NCI-H1436 treated with DMSO at 0.1 percent for 48 hours (cell line): ENCODE measurements around the gene EYA4.
A peak's percentile ranks its signal among the peaks of the same experiment; 100 is the strongest.
"Not testable (repeated sequence)": the region's sequence is repeated elsewhere in the genome, so short reads cannot be mapped to it uniquely, and the experiment has no call there.

ENCODE experiments used
- DNase-seq: peaks from one replicate; lab custom pipeline; 2025; lab: John Stamatoyannopoulos, UW

Gene EYA4

DNA sequence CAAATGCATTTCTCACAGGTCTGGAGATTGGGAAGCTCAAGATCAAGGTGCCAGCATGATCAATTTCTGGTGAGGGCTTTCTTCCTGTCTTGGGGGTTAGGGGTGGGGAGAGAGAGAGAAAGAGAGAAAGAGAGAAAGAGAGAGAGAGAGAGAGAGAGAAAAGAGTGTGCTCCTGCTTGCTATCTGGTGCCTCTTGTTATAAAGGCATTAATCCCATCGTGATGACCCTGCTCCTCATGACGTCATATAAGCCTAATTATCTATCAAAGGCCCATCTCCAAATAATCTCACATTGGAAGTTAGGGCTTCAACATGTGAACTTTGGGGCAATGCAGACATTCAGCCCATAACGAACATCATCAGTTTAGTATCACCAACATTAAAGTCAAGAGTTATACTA, 114.8 kb downstream of the EYA4 start:
- DNase-seq: no peak

DNA sequence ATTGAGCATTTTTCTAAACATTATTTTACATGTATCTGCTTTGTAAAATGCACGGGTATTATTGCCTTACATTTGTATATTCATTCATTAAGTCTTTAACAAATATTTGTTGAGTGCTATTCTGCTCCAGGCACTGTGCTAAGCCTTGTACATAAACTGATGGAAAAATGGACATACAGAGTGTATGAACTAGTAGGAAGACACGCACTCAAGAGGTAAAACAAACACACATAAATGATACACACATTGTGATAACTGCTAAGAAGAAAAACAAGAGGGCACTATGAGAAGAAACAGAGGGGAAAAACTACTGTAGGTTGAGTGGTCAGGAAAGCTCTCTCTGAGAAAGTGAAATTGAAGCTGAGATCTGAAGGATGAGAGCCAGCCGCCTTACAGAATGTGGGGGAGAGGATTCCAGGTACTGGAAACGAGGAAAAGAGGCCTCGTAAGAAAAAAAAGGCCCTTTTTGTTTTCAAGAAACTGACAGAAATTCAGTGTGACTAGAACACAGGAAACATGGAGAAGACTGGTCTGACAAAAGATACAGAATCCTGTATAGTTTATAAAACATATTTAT, 117.5 kb downstream of the EYA4 start:
- DNase-seq: peak; percentile 11

DNA sequence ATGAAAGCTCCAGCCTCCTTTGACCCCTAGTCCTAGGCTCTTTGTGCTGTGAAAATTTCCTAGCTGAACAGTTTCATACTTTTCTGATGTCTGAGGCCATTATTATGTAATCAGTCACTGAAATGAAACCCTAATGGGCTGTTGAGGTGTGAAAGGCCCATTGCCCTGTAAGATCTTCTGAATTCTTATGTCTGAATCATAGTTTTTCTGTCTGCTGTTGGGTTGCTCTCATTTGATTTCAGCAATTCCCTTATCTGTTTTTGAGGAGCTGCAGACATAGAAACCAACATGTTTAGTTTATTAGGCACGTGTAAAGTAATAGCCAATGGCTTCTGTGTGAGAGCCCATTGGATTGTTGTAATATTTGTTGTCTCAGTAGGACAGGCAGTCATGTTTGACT, 118.1 kb downstream of the EYA4 start:
- no peak for DNase-seq

DNA sequence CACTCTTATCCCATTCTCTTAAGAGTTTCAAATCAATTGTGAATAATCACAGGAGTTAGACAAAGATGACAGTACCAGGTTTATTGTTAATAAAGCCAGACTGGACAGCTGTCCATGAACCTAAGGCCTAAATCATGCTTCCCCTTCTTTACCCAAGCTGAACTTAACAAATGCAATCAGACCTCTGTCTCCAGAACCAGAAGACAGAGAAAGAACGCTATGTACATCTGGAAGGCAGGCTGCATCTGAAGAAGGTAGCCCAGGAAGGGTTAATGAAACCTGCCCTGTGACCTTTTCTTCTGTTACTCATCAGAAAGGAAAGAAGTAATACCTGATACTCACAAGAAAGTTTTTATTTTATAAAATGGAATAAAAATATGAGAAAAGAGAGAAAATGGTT, 118.6 kb downstream of the EYA4 start:
- no peak for DNase-seq

DNA sequence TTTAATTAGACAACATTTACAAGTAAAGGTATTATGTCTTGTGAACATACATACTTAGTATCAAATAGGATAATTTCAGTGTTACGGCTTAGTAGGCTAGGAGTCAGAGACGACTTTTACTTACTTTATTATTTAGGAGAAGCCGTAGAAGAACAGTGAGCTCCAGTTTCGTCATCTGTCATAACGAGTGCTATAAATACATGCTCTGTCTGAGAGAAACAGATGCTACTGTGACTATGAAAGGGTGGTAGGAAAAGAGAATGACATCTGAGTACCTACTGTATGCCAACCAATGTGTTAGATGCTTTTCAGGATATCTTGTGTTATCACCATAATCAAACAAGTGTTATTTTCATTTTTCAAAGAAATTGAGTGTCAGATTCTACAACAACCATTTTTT, 119.0 kb downstream of the EYA4 start:
- DNase-seq: no peak

DNA sequence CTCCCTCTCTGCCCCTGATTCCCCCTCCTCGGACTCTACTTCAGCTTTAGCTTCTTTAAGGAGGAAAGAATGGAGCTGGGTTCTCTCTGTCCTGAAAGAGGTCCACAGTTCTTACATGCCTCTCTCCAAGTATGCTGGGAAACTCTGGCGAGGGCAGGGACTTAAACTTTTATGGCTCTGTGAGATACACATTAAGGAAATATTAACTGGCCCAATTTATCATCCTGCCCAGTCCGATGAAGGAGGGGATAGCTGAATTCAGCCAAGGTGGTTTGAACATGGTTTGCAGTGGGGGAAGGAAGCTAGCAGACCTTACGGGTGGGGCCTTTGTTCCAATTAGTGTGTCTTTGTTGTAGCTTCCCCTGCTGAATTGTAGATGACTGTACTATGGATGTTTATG, 121.7 kb downstream of the EYA4 start:
- no peak for DNase-seq

DNA sequence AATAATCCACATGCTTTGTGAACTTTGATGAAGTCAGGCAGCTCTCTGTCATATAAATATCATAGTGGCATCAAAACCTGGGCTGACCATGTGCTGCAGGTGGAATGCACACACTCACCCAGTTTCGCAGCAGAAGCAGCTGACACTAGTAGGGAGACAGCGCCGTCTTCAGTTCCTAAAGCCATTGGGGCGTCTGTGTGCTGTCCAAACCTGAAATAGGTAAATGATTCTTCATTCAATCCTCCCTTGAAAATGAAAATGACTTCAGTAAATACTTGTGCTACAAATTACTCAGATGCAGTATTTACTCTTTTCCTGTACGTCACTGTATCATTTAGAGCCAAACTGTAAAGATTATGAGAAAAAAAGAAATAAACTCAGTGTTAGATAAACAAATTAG, 127.5 kb downstream of the EYA4 start:
- DNase-seq: peak; percentile 46

DNA sequence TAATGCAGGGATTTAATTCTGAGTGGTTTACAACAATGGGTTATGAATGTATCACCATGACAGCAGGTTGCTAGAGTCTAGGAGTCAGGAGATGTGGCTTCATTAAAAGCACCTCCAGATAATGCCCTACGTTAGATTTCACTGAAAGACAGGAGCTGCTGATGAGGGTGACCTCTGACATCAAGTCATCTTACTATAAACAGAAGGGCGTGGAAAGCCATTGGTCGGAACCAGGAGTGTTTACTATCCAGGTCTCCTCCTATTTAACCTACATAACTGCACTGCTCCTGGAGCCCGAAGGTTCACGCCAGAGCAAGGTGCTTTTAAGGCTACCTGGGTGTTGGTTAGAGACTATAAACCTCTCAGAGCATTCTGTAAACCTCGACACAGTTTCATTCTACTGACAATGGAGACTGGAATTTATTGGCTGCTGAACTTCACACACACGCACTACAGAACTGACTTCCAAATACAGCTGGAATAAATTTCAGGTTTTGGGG, 128.7 kb downstream of the EYA4 start:
- DNase-seq: no peak

DNA sequence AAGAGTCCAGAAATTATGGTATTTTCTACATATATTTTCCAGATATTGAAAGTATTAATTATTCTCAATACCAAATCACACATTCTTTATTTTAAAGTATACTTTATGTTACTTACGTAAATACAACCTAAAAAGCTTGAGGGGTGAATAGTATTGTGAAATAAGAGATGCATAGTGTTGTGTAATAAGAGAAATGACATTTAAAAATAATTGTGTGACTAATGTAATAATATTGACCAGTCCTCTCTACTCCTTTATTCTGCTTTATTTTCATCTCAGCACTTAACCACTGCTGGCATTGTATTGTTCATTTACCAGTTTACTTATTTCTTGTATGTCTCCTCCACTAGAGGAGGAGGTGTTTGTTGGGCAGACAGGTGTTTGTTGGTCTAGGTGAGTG, 135.6 kb downstream of the EYA4 start:
- DNase-seq: no peak

DNA sequence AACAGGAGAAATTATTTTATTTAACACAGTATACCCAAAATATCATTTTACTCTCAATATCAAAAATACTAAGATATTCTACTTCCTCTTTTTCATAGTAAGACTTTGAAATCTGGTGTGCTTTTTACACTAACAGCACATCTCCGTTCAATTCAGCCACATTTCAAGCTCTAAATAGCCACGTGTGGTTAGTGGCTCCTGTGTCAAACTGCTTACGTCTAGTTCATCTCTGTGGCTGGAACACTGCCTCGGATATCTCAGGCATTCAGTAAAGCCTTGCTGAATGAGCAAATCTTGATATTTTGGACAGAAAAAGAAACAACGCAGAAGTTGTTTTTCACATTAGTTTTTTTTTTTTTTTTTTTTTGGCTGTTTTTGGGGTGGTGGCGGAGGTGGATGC, 136.1 kb downstream of the EYA4 start:
- DNase-seq: no peak

DNA sequence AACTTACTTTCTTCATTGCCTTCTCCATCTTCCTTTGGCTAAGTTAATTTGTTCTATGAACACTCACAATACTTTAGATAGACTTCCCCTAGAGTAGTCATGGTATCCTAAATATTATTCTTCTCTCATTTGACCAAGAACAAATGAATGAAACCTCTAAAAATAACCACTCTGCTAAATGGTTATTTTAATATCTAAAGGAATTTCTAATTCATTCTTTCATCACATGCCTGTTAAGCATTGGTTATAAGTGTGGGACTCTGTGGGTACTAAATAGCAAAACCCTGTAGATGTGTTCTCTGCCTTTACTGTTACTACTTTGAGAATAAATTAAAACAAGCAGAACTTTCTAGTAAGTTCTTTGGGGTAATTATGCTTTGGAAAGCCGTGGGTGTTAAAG, 138.9 kb downstream of the EYA4 start:
- DNase-seq: no peak

DNA sequence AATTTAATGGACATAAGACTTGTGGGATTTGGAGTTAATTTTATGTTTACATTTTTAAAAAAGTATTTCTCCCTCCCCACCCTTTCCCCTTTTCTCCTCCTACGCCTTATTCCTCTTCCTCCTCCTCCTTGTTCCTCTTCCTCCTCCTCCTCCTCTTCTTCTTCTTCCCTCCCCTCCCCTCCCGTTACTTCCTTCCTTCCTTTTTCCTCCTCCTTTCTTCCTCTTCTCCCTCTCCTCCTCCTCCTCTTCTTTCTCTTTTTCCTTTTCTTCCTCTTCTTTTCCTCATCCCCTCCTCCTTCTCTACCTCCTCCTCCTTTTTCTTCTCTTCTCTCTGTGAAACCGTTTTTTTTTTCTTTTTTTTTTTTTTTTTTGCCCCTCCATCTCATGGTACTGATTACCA, 139.6 kb downstream of the EYA4 start:
- no peak for DNase-seq

DNA sequence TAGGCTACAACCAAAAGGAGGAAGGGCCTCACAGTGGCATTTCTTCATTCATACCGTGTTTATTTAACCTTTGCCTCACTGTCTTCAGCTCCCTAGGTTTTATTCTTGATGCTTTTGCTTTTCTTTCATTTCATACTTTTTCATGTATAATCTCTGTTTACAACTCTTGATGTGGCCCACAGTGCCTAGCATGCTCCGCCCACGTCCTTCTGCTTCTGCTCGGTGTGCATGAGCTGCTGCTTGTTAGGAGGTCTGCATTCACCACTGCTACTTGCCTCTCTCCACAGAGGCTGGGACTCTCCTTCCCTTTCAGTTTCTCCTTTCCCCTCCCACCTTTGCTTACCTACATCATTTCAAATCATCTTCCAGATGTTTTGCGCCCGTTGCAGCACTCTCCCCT, 147.6 kb downstream of the EYA4 start:
- no peak for DNase-seq

DNA sequence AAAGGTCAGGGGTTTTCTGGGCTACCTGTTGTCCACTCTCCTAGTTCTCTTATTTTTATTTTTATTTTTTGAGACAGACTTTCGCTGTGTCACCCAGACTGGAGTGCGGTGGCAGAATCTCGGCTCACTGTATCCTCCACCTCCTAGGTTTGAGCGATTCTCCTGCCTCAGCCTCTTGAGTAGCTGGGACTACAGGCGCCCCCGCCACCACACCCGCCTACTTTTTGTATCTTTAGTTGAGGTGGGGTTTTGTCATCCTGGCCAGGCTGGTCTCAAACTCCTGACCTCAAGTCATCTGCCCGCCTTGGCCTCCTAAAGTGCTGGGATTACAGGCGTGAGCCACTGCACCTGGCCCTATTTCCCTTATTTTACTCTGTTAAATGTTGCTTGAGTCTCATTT, 149.0 kb downstream of the EYA4 start:
- no peak for DNase-seq

DNA sequence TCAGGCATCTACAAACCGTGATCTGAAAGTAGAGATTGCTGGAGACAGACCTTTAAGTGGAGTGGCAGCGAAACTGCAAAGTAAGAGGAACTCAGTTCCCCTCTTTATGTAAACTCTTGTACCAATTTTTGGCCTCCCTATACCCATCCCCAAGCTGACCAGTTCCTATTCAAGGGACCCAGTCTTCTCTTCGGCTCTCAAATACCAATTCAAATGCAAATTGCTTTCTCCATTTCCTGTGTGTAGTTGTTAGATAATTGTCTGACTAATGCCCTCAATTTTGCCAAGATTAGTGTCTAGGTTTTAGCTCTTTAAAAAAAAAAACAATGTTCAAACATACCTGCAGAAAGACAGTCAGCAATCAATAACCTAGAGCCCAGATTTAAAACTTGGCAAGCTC, 150.9 kb downstream of the EYA4 start:
- DNase-seq: no peak

DNA sequence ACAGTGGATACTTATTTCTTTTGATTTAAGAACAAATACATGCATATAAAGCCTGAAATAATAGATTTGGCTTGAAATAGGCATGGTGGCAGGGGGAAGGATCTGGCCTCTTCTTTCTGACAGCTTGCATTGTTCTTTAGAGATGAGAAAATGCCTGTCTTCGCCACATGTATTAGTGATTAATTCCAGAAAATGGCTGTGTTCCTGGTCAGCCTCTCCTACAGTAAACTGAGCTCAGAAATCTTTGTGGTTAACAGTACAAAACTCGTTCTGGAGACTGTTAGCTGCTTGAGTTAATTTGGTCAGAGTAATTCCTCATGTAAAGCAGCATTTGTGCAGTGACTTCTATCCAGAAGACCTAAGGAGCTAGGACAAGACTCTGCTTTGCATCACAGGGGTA, 151.5 kb downstream of the EYA4 start:
- no peak for DNase-seq

DNA sequence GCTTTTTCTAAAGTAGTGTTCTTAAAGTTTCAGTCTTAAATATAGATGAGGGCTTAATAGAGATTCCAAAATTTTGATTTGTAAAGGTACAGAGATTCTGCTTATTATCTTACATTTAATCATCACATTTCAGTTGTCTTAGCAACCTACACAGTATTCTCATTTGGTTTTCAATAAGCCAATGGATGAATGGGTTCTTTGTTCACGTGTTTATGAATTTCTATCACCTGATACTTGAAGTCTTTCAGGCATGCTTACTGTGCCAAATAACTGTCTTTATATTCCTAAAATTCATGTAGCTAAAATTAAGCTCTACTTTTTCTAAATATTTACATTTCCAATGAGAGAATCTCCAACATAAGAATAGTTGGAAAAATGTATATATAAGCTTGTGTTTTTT, 152.7 kb downstream of the EYA4 start:
- no peak for DNase-seq

DNA sequence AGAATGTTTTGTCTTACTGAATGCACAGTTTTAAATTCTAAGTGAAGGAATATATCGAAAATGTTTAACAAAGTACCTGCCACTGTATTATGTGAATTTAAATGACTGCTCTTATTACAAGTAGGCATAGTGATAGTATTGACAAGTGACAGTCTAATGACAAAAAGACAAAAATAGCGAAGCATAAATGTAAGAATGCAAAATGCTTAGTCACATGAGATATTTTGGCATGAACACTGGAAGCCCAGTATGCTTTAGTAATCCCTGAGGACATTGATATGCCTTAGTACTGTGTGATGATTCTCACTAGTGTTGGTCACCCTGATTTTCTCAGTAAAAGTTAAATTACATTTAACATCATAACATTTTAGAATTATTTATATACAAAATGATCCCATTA, 153.5 kb downstream of the EYA4 start:
- DNase-seq: no peak

DNA sequence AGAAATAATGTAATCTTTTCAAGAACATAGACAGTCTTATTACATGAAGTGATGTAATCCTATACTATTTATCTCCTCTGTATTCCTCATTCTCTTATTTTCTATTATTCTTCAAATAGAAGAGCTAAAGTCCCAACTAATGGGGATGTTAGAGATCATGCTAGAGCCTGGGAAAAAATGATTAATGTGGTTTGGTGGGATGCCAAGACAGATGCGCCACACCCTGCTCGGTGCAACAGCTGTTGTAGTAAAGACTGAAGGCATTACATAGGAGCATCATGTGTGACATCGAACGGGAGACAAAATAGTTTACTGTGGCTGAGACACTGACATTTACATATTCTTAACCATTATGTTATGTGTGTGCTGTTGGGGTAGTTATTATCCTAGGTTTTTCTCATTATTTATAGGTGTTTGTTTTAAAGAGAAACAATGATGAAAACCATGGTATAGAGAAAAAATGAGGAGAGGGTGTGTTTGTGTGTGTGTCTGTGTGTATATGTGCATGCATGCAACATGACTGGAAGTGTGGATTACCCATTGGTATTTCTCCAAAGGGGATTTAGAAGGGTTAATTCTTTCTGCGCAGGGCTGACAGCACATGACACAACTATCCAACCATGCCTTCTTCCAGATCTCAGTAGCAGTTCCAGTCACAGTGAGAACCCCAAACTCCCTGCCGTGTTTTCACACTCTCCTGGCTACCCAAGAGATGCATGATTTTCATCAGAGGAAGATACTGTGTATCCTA, 155.3 kb downstream of the EYA4 start:
- DNase-seq: no peak

DNA sequence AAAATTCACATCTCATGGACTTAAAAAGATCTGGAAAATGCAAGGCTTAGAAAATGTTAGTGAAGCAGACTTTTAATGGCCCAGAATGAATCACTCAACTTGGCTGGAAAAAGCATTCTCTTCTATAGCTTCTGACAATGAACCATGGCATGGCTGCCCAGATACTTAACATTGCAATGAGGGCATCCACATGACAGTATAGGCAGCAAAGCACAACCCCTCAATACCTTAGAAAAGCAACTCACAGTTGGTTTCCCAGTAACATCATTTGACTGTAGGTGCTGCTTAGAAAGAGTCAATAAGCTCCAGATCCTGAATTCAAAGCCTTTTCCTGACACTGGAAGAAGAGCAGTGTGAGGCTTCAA, 155.8 kb downstream of the EYA4 start:
- DNase-seq: no peak

DNA sequence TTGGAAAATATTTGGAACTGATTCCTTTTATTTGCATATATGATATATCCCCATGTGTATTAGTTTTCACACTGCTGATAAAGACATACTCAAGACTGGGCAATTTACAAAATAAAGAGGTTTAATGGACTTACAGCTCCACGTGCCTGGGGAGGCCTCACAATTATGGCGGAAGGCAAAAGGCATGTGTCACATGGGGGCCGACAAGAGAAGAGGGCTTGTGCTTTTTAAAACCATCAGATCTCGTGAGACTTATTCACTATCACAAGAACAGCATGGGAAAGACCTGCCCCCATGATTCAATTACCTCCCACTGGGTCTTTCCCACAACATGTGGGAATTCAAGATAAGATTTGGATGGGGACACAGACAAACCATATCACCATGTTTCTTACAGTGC, 156.4 kb downstream of the EYA4 start:
- DNase-seq: not testable (repeated sequence)

DNA sequence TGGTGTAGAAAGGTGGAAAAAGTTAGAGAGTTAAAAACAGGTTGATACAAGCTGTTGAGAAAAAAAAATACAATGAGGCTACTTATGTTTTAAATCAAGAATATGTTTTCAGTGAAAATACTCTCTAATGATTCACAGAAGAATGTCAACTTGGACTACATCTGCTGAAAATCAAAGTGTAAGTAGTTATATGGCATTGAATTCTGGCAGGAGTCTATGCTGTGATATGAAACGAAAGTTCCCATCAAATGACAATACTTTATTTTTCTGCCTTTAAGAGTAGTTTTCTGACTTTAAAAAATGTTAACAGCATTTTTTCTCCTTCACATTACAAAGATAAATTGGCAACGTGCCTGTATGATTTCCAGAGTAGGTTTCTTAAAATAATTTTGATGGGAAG, 158.3 kb downstream of the EYA4 start:
- DNase-seq: no peak

DNA sequence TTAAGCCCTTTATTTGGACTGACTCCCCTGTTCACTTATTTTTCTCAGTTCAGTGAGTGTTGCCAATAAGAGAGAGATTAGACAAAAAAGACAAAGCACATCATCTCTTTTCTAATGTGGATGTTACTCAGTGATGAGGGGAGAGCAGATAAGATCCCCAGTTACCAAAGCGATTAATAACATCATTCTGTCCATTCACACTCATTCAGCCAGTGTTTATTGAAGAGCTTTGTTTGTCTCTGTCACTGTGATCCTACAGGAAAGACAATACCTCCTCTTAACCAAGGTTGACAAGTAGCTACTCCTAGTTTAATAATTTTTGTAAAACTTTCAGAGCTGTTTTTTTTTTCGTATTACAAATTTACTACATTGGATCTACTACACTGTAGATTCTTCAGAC, 163.0 kb downstream of the EYA4 start:
- no peak for DNase-seq

DNA sequence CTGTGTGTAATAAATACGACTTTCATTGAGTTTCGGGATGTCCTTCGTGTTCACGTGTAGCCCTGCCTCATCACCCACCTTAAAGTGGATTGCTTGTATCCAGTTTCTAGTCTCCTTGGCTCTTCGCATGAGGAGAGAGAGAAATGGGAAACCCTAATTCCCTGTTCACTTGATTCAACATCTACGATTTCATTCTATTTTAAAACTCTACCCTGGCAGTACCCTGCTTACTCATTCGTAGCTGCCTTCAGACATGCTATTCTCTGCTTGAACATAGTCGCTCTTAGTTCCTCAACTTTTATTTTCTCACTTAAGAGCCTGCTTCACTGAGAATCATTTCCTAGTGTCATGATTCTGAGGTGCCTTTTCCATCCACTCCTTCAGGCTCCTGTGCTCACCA, 163.6 kb downstream of the EYA4 start:
- DNase-seq: no peak
